Parathyroid adenoma (tissue), 2 donors: ENCODE measurements around the gene SMAD9.

ENCODE experiments used
- H2AFZ ChIP-seq: fragments of 300-600 bp; sonication (generic); one replicate; pipeline ENCODE4 v1.7.0; 2017; ENCODE audit warnings: antibody characterized with exemption, mild to moderate bottlenecking
- H3K27ac ChIP-seq: fragments of 300-600 bp; sonication (generic); one replicate; pipeline ENCODE4 v1.7.0; 2017
- H3K27me3 ChIP-seq: fragments of 300-600 bp; sonication (generic); one replicate; pipeline ENCODE4 v1.7.0; 2017; ENCODE audit warnings: low read length; ENCODE audit not compliant: control insufficient read depth, insufficient read depth
- H3K36me3 ChIP-seq: fragments of 300-600 bp; sonication (generic); one replicate; pipeline ENCODE4 v1.7.0; 2017; ENCODE audit warnings: low read length; ENCODE audit not compliant: control insufficient read depth, insufficient read depth
- H3K4me1 ChIP-seq: fragments of 300-600 bp; sonication (generic); one replicate; pipeline ENCODE4 v1.7.0; 2017; ENCODE audit warnings: control low read depth
- H3K4me2 ChIP-seq: fragments of 300-600 bp; sonication (generic); one replicate; pipeline ENCODE4 v1.7.0; 2017; ENCODE audit warnings: low read length
- H3K4me3 ChIP-seq: fragments of 300-600 bp; sonication (generic); one replicate; pipeline ENCODE4 v1.7.0; 2017; ENCODE audit warnings: low read depth, low read length
- H3K79me2 ChIP-seq: fragments of 300-600 bp; sonication (generic); one replicate; pipeline ENCODE4 v1.7.0; 2017; ENCODE audit warnings: control low read depth
- H3K9ac ChIP-seq: fragments of 300-600 bp; sonication (generic); one replicate; pipeline ENCODE4 v1.7.0; 2017; ENCODE audit warnings: mild to moderate bottlenecking
- H3K9me3 ChIP-seq: fragments of 300-600 bp; sonication (generic); one replicate; pipeline ENCODE4 v1.7.0; 2017; ENCODE audit warnings: low read length; ENCODE audit not compliant: control insufficient read depth
- TF ChIP-seq, protein P1 (sequence below): fragments of 300-600 bp; sonication (generic); IDR thresholded peaks from one replicate; pipeline ENCODE4 v1.7.0; 2017; ENCODE audit warnings: antibody characterized with exemption, mild to moderate bottlenecking
- donor health status: primary hyperparathyroidism.

The SMAD9 gene

DNA sequence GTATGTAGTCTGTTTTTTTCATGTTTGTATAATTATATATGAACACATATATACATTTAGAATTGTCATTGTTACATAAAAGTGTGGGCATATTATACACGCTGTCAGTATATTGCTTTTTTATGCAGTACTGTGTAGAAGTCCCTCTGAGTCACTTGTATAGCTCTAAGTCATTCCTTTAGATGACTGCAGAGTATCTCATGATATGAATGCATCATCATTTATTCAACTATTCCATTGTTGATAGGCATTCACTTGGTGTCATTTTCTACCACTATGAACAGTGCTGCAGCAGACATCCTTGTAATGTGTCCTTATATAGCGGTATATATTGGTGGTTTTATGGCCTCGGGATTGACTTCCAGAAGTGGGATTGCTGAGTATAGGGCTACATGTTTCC is 85.7 kb downstream of the SMAD9 start:
- no peaks in the 10 kb centered on the region for H3K4me1 ChIP-seq

DNA sequence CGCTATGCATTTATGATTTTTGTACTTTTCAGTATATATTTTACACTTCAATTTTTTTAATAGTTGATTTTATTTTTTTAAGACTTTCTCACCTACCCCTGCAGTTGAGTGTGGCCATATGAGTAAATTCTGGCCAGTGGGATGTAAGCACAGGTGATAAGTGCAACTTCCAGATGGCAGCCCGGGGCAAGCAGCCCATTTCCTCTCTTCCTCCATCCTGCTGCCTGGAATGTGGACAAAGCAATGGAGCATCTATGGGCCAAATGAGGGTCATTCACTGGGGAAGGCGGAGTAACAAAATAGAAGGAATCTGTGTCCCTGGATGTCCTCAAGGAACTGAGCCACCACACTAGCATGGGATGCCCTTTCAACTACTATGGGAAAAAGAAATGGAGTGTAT is 88.7 kb downstream of the SMAD9 start:
- no peaks in the 10 kb centered on the region for H3K4me1 ChIP-seq
- no peaks in the 10 kb centered on the region for H3K79me2 ChIP-seq
- H3K9me3 ChIP-seq, result no peaks in the 10 kb centered on the region
- no peak overlapping the region for H3K9ac ChIP-seq
- TF ChIP-seq, protein P1, sequence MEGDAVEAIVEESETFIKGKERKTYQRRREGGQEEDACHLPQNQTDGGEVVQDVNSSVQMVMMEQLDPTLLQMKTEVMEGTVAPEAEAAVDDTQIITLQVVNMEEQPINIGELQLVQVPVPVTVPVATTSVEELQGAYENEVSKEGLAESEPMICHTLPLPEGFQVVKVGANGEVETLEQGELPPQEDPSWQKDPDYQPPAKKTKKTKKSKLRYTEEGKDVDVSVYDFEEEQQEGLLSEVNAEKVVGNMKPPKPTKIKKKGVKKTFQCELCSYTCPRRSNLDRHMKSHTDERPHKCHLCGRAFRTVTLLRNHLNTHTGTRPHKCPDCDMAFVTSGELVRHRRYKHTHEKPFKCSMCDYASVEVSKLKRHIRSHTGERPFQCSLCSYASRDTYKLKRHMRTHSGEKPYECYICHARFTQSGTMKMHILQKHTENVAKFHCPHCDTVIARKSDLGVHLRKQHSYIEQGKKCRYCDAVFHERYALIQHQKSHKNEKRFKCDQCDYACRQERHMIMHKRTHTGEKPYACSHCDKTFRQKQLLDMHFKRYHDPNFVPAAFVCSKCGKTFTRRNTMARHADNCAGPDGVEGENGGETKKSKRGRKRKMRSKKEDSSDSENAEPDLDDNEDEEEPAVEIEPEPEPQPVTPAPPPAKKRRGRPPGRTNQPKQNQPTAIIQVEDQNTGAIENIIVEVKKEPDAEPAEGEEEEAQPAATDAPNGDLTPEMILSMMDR, result no peak
- no peak overlapping the region for H2AFZ ChIP-seq
- H3K4me2 ChIP-seq, result no peak overlapping the region
- H3K36me3 ChIP-seq, result no peaks in the 10 kb centered on the region
- no peak overlapping the region for H3K4me3 ChIP-seq
- H3K27ac ChIP-seq, result no peak overlapping the region
- H3K27me3 ChIP-seq, result no peaks in the 10 kb centered on the region

More for the DNA sequence above, 85.7 kb downstream of the SMAD9 start:
- no peak overlapping the region for H2AFZ ChIP-seq
- TF ChIP-seq, protein P1, result no peak
- H3K36me3 ChIP-seq, result no peaks in the 10 kb centered on the region
- H3K79me2 ChIP-seq, result no peaks in the 10 kb centered on the region
- H3K9ac ChIP-seq, result no peak overlapping the region
- H3K4me2 ChIP-seq, result no peak overlapping the region
- H3K27ac ChIP-seq, result no peak overlapping the region
- no peak overlapping the region for H3K4me3 ChIP-seq
- no peaks in the 10 kb centered on the region for H3K27me3 ChIP-seq
- no peaks in the 10 kb centered on the region for H3K9me3 ChIP-seq

DNA sequence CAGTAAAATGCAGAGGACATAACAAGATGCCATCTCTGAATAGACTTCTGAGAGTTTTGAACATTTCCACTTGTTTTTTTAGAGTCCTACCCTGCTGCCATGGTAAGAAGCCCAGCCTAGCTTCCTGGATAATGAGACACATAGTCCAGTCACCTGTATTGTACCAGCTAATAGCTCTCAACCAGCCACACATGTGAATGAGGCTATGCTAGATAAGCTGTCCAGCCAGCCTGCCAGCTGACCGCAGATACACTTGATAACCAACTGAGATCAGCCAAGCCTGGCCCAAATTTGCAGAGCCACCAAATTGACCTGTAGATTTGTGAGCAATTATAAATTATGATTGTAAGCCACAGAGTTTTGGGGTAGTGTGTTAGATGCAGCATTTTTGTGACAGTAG is 90.3 kb downstream of the SMAD9 start:
- Histone ChIP-seq H3K27me3 (no peaks in the 10 kb centered on the region), H2AFZ (no peak overlapping the region), H3K4me1 (no peaks in the 10 kb centered on the region), H3K9ac (no peak overlapping the region), H3K36me3 (no peaks in the 10 kb centered on the region), H3K79me2 (no peaks in the 10 kb centered on the region), H3K4me2 (no peak overlapping the region), H3K9me3 (no peaks in the 10 kb centered on the region), H3K27ac (no peak overlapping the region), H3K4me3 (no peak overlapping the region)
- TF ChIP-seq, protein P1, result no peak

DNA sequence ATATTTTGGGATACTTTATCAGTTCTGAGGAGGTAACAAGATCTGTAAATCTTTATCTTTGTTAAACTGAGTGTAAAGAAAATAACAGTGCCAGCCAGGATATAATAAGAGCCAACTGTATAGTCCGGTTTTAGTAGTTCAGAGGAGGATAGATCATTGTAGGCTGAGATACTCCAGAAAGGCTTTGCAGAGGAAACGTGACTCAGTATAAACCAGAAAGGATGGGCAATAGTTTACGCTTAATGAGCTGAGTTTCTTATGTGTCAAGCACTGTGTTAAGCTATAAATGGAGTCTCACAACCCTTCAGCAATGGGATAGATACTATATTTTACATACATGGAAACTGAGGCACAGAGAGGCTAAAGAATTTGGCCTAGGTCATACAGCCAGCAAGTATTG is 97.3 kb downstream of the SMAD9 start:
- H3K4me3 ChIP-seq, result no peak overlapping the region

DNA sequence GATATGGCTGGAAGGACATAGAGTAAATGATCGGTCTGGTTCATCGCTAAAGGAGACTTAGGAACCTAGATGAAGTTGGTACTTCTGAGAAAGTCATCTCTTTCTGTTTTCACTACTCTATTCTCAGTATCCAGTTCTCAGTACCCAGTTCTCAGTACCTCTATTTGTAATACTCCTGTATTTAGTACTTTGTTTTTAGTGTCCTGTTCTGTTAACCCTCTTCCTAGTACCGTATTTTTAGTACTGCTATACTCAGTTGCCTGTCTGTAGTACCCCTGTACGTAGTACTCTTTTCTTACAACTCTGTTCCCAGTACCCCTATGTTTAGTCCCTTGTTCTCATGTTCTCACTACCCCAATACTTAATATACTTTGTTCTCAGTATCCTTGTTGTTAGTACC is 99.8 kb downstream of the SMAD9 start:
- Histone ChIP-seq H3K4me1 (no peaks in the 10 kb centered on the region), H3K79me2 (peaks cover 2% of the 10 kb centered on the region), H3K9ac (no peak overlapping the region), H3K9me3 (no peaks in the 10 kb centered on the region), H3K36me3 (no peaks in the 10 kb centered on the region), H3K27ac (no peak overlapping the region), H3K4me2 (peak overlapping the region; percentile 100), H3K4me3 (peak overlapping the region; percentile 94), H3K27me3 (no peaks in the 10 kb centered on the region), H2AFZ (no peak overlapping the region)
- TF ChIP-seq, protein P1, result no peak

More for the DNA sequence above, 97.3 kb downstream of the SMAD9 start:
- no peaks in the 10 kb centered on the region for H3K9me3 ChIP-seq
- H3K4me2 ChIP-seq, result no peak overlapping the region
- H3K36me3 ChIP-seq, result no peaks in the 10 kb centered on the region
- no peak overlapping the region for H3K9ac ChIP-seq
- peaks cover 2% of the 10 kb centered on the region for H3K79me2 ChIP-seq
- H2AFZ ChIP-seq, result no peak overlapping the region
- TF ChIP-seq, protein P1, result no peak
- H3K4me1 ChIP-seq, result no peaks in the 10 kb centered on the region
- no peaks in the 10 kb centered on the region for H3K27me3 ChIP-seq
- no peak overlapping the region for H3K27ac ChIP-seq
